GM12878 (cell line): Measurements from ENCODE around the gene TNS4.

ENCODE experiments used
- BACH1 ChIP-seq: fragments of 450-650 bp; IDR thresholded peaks from 2 replicates; pipeline ENCODE4 v1.6.1; 2017; ENCODE audit warnings: mild to moderate bottlenecking, borderline replicate concordance
- BRCA1 ChIP-seq: IDR thresholded peaks from 2 replicates; pipeline ENCODE4 v1.6.1; 2011; ENCODE audit warnings: low read depth, low read length, improper control_type of control experiment
- CEBPB ChIP-seq, 2 experiments: fragments of 150-350 bp in 1 of 2; IDR thresholded peaks; 2 replicates each; pipeline ENCODE4 v1.6.1; 2012 to 2014; ENCODE audit warnings: low read depth in 2 of 2, low read length in 2 of 2, borderline replicate concordance in 1 of 2, inconsistent platforms in 1 of 2
- CTCF ChIP-seq, 3 experiments: IDR thresholded peaks in 2 of 3; conservative IDR thresholded peaks in 1 of 3; 2 replicates each; pipeline ENCODE4 v1.5.1; 2011; ENCODE audit warnings: low read depth in 3 of 3, low read length in 3 of 3, mild to moderate bottlenecking in 3 of 3, control low read depth in 2 of 3, moderate library complexity in 2 of 3, inconsistent platforms in 1 of 3, mixed read lengths in 1 of 3; ENCODE audit not compliant: control insufficient read depth in 2 of 3, insufficient read depth in 1 of 3; ENCODE audit errors: extremely low read depth in 1 of 3
- EP300 ChIP-seq, 2 experiments: fragments of 150-350 bp in 1 of 2; IDR thresholded peaks; 2 replicates each; pipeline ENCODE4 v1.6.1; 2011 to 2012; ENCODE audit warnings: low read depth in 2 of 2, low read length in 2 of 2, borderline replicate concordance in 1 of 2, improper control_type of control experiment in 1 of 2, inconsistent platforms in 1 of 2; ENCODE audit not compliant: control insufficient read depth in 1 of 2
- JUND ChIP-seq: IDR thresholded peaks from 2 replicates; pipeline ENCODE4 v1.6.1; 2012; ENCODE audit warnings: low read depth, mild to moderate bottlenecking, low read length, improper control_type of control experiment, moderate library complexity
- MAX ChIP-seq: IDR thresholded peaks from 2 replicates; pipeline ENCODE4 v1.6.1; 2012; ENCODE audit warnings: low read depth, low read length, improper control_type of control experiment
- NBN ChIP-seq: fragments of 450-650 bp; IDR thresholded peaks from 2 replicates; pipeline ENCODE4 v1.6.1; 2016
- NFYB ChIP-seq: IDR thresholded peaks from 2 replicates; pipeline ENCODE4 v1.6.1; 2011; ENCODE audit warnings: low read depth, mild to moderate bottlenecking, low read length, improper control_type of control experiment, moderate library complexity; ENCODE audit not compliant: insufficient read depth
- RBBP5 ChIP-seq: fragments of 200-600 bp; sonication (generic); conservative IDR thresholded peaks from 2 replicates; pipeline ENCODE4 v1.6.1; 2016
- USF2 ChIP-seq: IDR thresholded peaks from 2 replicates; pipeline ENCODE4 v1.6.1; 2011; ENCODE audit warnings: low read depth, low read length, improper control_type of control experiment, borderline replicate concordance

- no peak for TF ChIP-seq JUND
- no peak for TF ChIP-seq RBBP5
- no peak for TF ChIP-seq CTCF (IDR thresholded peaks at IDR 0.05 in 2 of 3, conservative IDR thresholded peaks at IDR 0.05 in 1 of 3; ENCODE audit: control insufficient read depth in 2 of 3, extremely low read depth in 1 of 3, insufficient read depth in 1 of 3, low read depth in 3 of 3, low read length in 3 of 3)
- no peak for TF ChIP-seq USF2
- no peak for TF ChIP-seq NFYB
- no peak for TF ChIP-seq EP300 (IDR thresholded peaks at IDR 0.05; ENCODE audit: borderline replicate concordance in 1 of 2, control insufficient read depth in 1 of 2, low read depth in 2 of 2, low read length in 2 of 2)
- no peak for TF ChIP-seq CEBPB (IDR thresholded peaks at IDR 0.05; ENCODE audit: borderline replicate concordance in 1 of 2, low read depth in 2 of 2, low read length in 2 of 2)
- TF ChIP-seq BACH1: no peak
- TF ChIP-seq NBN: no peak
- no peak for TF ChIP-seq MAX
- no peak for TF ChIP-seq BRCA1
Observed at GRCh38 chr17:40432864-40433528, 68.4 kb downstream of the TNS4 start.
